ENCODE data around the gene RGS19.

Gene RGS19

DNA sequence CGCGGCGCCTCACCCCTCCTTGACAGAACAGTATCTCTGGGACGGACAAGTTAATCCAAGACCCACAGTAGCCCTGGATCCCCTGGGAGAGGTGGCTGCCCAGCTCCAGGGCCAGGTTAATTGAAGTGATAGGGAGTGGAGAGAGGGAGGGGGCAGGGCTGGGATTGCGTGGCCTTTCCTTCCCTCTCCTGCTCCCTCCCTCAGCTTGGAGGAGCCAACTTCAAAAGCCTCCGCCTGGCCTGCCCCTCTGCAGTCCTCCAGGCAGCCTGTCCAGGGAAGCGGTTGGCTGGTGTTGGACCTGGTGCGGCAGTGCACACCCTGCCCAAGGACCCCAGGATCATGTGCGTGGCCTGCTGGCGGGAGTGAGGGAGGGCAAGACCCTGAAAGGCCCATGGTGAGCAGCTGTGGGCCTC lies 43.4 kb downstream of the RGS19 start, which contains the start of gene C20orf204:
TSS of gene C20orf204 (plus strand) at position 250 of the 413 bp plus-strand sequence. CDS start at position 392, 142 bp downstream.
- DNase-seq (ENCODE audit: low read depth in 2 of 2): no peak

DNA sequence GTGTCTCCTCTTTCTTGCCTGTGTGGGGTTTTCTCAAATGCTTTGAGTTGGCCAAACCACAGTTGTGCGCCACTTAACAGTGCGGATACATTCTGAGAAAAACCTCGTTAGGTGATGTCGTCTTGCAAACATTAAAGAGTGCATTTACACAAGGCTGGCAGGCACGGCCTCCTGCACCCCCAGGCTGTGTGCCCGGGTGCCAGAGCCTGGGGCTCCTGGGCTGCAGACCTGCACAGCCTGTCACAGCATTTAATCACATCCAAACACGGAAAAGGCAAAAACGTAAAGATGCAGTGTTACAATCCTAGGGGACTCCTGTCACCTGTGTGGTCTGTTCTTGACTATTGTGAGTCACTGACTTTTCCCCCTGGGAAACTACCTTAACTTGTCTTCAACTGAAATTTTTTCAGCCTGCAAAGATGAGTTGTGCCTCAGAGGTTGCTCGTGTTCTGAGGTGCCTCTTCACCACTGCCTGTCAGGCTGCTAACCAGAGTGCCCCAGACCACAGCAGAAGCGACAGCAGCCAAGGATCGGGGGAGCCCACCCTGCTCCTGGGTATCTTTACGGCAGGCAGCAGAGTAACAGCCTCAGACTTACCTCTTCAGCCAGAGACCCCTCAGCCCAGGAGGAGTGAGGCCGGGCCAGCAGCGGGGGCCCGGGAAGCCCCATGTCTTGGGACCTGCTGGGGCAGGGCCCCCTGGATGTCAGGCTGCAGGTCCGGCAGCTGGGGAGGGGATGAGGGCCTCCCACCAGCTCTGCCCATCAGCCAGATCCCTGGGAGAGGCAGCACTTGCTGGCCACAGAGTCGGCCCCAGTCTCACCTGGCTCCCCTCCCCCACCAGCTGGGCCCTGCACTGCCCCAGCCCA lies 44.0 kb downstream of the RGS19 start:
- DNase-seq (ENCODE audit: low read depth in 2 of 2): no peak

DNA sequence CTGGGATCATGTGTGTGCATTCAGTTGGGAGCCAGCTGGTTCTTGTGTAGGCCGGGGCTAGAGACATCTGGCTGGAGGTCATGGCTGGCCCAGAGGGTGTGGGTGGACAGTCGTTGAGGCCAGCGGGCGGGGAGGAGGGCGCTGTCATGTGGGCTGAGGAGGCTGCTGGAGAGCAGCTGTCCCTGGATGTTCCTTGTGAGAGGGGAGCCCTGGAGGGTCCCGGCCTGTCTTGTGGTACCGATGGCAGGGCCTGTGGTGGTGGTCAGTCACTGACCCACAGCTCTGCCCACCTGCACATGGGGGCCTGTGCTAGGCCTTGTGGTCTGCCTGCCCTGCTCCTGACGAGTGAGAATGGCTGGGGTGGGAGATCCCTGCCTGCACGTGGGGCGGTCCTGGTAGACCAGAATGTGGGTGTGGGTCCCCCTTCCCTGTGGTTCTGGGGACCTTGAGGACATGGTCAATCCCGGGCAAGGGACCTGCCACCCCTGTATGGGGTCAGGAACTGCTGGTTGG lies 45.3 kb downstream of the RGS19 start:
- no peak for DNase-seq (ENCODE audit: low read depth in 2 of 2)

DNA sequence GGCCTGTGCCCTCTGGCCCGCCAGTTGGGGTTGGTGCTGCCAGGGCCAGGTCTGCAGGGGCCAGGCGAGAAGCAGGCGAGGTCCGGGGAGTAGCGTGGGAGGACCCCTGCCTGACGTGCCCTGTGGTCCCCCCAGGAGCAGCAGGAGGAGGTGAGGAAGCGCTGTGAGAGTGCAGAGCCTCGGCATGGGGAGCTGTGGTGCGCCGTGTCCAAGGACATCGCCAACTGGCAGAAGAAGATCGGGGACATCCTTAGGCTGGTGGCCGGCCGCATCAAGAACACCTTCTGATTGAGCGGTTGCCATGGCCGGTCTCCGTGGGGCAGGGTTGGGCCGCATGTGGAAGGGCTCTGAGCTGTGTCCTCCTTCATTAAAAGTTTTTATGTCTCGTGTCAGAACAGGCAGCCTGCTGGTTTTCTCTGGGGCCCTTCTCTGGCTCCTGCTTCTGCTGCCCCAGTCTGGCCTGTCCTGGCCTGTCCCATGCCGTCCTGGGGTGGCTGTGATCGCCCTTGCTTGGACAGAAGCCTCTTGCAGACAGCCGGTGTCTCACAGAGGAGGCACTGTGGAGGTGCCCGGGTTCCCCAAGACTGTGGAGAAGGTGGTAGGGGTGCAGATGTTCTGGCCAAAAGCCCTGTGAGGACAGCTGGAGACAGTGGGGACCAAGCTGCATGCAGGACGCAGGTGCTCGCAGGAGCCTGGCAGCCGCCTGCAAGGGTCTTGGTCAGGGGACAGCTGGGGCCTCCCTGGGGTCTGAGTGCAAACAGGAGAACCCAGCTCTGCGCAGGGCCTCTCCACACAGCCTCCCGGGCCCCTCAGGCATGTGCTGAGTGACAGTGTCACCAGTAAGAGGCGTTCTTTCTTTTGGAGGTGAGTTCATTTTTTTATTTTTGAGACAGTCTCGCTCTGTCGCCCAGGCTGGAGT lies 46.4 kb downstream of the RGS19 start:
- DNase-seq (ENCODE audit: low read depth in 2 of 2): no peak

DNA sequence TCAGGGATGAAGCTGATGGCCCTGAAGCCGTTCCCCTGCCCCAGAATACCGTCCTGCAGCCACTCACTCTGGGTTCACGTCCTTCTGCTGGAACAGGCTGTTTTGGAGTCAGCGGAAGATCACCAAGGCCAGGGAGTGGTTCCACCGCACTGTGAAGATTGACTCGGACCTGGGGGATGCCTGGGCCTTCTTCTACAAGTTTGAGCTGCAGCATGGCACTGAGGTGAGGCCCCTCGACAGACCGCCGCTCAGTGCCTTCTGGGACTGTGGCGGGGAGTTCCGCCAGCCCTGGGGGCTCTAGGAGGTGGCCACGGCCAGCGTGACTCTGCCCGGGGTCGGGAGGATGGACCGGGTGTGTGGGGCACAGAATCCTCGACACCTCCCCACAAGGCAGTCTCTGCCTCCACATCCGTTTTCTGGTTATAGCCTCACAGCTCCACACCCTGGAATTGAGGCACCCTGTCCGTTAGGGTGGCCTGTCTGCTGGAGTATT lies 47.5 kb downstream of the RGS19 start:
- DNase-seq (ENCODE audit: low read depth in 2 of 2): no peak

DNA sequence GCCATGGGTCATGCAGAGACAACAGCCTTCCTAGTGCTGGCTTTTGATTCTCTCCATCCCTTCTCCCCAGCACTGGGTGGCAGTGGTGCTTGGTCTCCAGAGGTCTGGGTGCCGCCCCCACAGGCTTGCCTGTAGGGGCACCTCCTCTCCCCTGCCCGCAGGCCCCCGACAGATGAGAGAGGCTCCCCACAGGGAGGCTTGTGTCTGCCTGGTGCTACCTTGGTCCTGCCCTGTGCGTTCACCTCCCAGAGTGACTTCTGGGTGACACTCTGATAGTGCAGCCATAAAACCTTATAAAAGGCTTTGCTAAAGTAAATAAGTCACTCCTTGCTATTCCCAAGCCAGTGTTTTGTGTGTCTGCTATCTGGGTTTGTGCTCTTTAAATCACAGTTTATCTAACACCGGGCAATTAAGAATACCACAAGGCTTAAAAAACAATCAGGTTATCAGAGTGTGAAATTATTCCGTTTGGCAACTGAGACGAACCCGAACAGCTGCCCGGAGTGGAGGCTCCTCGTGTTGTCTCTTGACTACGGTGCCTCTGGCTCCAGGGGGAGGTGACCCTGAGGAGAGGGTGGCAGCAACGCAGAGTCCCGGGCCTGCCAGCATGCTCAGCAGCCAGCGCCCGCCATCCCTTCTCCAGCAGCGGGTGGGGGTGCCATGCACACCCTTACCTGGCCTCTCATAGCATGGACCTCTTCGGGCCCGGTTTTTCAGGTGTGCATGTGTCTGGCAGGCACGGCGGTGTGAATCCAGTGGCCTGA lies 48.8 kb downstream of the RGS19 start:
- no peak for DNase-seq (ENCODE audit: low read depth in 2 of 2)

DNA sequence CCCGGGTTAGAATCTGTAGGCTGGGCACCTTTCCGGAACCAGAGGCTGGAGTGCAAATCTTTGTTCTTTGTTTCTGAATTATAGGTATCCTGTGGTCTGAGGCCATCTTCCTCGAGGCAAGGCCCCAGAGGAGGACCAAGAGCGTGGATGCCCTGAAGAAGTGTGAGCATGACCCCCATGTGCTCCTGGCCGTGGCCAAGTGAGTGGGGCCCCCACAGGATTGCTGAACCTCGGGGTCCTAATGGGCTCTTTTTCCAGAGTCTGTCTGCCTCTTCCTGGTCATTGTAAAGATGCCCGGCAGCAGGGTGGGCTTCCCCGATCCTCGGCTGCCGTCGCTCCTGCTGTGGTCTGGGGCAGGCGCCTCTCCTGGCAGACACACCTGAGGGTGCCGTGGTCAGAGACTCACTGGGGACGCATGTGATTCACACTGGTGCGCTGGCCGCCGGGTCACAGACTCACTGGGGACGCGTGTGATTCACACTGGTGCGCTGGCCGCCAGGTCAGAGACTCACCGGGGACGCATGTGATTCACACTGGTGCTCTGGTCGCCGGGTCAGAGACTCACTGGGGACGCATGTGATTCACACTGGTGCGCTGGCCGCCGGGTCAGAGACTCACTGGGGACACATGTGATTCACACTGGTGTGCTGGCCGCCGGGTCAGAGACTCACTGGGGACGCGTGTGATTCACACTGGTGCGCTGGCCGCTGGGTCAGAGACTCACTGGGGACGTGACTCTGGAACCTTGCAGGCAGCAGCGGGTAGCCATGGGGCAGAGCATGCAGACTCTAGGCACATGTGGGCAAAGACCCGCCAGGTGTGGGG lies 49.8 kb downstream of the RGS19 start:
- no peak for DNase-seq (ENCODE audit: low read depth in 2 of 2)

DNA sequence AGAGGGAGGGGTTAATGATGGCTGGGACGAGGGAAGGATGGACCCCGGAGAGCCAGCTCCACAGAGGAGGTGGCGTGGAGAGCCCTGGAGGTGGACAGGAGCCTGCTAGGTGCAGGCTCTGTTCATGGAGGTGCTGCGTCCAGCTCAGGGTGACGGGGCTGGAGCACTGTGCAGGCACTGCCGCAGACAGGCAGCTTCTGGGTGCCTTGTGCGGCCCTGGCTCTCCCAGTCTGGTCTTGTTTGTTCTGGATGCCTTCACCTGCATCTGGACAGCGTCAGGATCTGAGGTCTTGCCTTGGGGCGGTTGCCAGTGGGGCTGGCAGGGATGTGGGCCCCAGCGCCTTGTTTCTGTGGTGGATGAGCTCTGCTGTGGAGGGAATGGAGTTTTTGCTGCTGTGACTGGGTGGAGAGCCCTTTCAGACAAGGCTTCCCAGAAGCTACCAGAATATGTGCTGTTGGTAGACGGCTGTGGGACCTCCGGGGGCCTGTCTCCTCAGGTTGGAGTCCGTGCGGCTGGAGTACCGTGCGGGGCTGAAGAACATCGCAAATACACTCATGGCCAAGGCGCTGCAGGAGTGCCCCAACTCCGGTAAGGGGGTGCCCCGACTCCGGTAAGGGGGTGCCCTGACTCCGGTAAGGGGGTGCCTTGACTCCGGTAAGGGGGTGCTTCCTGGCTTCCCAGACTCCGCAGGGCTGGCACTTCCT lies 51.2 kb downstream of the RGS19 start:
- no peak for DNase-seq (ENCODE audit: low read depth in 2 of 2)

DNA sequence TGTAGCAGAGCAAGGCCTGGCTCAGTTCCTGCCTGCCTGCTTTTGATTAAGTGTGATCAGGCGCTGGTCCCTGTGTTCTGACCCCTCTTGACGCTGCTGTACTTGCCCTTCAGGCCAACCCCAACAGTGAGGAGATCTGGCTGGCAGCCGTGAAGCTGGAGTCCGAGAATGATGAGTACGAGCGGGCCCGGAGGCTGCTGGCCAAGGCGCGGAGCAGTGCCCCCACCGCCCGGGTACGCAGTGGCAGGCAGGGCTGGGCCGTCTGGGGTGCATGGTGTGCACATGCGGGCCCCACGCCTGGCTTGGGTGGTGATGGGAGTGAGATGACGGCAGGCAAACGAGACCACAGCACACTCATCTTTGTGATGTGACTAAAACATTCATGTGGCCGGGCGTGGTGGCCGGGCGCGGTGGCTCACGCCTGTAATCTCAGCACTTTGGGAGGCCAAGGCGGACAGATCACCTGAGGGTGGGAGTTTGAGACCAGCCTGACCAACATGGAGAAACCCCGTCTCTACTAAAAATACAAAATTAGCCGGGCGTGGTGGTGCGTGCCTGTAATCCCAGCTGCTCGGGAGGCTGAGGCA lies 53.4 kb downstream of the RGS19 start:
- no peak for DNase-seq (ENCODE audit: low read depth in 2 of 2)

DNA sequence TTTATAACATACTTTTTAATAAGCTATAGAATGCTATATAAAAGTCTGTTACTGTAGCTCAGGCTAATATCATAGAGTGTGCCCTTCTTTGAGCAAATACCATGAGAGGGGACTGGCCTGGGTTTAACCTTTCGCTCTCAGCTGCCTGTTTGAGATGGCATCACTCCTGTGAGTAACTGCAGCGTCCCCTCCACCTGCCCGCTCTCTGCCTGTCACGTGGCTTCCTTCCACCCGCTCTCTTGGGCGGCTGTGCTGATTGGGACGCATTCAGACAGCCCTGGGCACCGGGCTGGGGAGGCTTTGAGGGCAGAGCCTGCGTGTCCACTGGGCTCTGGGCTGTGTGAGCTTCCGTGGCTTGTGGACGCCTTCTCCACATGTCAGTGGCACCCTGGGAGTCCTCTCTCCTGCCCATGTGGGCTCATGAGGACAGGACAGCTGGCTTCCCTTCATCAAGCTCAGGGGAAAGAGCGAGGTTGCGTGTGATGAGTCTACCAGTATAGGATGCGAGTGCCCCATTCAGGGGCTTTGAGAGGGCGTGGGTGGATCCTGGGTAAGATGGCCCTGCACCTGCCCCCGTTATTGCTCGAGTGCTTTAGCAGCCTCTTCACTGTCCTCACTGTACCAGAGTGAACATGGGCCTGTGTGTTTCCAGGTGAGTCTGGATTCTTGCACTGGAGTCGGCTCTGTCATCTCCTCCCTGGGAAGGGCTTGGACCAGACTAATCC lies 54.1 kb downstream of the RGS19 start:
- no peak for DNase-seq (ENCODE audit: low read depth in 2 of 2)

DNA sequence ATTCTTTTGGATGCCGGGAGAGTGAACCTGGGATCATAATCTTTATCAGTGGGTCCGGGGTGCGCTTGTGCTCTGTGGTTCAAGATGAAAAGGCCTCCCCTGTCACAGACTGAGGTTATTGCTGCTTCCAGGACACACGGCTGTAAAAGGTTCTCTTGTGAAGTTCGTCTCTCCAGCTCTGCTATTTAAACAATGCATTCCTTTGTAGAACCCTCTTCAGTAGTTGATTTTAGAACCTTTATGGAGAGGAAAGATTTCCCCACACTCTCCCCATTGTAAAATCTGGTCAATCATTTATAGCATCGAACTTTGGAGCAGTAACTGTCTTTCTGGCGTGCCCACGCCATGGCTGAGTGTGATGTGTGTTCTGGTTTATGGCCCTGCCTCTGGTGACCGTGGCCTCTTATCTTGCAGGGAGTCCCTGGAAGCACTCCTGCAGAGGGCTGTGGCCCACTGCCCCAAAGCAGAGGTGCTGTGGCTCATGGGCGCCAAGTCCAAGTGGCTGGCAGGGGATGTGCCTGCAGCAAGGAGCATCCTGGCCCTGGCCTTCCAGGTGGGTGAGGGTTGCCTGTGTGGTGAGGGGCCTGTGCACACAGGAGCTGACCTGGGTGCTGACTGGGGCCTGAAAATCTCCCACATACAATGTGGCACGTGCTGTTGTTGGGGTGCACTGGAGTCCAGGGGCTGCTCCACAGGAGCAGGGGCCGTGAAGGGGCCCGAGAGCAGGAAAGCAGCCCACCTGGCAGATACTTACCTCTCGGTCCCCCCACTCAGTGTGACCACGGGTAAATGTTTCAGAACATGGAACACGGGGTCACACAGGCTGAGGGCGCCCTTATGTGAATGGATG lies 55.0 kb downstream of the RGS19 start:
- DNase-seq (ENCODE audit: low read depth in 2 of 2): no peak

DNA sequence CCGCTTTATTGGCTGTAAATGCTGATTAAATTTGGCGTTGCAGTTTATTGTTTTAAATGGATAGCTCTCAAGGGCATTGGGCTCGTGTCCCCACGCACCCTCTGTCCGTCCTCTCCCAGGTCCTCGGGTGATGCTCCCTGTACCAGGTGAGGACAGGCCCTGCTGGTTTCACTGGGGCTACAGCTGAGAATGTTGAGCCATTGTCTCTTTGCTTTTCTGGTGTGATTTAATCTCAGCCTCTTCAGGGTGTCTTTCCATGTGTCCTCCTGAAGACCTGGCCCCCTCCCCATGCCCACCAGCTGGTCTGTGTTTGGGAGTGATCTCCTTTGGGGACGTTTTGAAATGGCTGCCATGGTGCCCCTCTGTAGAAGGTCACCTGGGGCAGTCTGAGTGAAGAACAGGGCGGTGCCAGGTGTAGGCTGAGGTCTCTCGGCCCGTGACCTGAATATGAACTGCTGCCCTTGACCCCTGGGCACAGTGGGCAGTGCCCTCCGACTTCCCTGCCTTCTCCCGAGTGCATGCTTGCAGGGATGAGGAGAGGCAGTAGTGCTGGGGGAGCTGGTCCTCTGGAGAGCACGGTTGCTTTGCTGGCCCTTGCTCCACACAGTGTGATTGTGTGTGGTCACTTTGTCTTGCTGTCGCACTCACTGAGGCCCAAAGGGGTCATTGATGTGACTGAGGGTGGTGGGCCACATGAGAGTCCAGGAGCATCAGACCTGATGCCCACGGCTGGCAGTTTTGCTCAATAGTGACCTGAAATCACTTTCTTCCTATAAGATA lies 55.8 kb downstream of the RGS19 start:
- no peak for DNase-seq (ENCODE audit: low read depth in 2 of 2)

Measured in stimulated activated CD4-positive, alpha-beta T cell treated with anti-CD3 and anti-CD28 coated beads, Interleukin-15, amount 100 ng/mL, for 48 hours (primary cell).